Mesenchymal stem cell (in vitro differentiated cells and primary cell): ENCODE data around the gene CLEC18A.

Source experiments
- DNase-seq: peaks from one replicate; pipeline ENCODE4 v3.0.0-alpha.2; 2013
- H2AFZ ChIP-seq: one replicate; pipeline ENCODE4 v1.6.1; 2013; ENCODE audit warnings: low read depth, mild to moderate bottlenecking, control low read depth, inconsistent platforms, low read length, moderate library complexity
- H2AK5ac ChIP-seq: 2 replicates; pipeline ENCODE4 v1.6.1; 2013; ENCODE audit warnings: low read length, moderate library complexity, mild to moderate bottlenecking, inconsistent platforms; ENCODE audit not compliant: severe bottlenecking
- H2BK120ac ChIP-seq: one replicate; pipeline ENCODE4 v1.6.1; 2013; ENCODE audit warnings: low read depth, mild to moderate bottlenecking, inconsistent platforms, low read length, moderate library complexity
- H2BK12ac ChIP-seq, 2 experiments: one replicate each; pipeline ENCODE4 v1.6.1; 2013; ENCODE audit warnings: inconsistent platforms in 2 of 2, low read length in 2 of 2, mild to moderate bottlenecking in 2 of 2, moderate library complexity in 2 of 2, control low read depth in 1 of 2
- H2BK15ac ChIP-seq: one replicate; pipeline ENCODE4 v1.6.1; 2013; ENCODE audit warnings: mild to moderate bottlenecking, low read depth, inconsistent platforms; ENCODE audit not compliant: poor library complexity, severe bottlenecking
- H2BK5ac ChIP-seq: 2 replicates; pipeline ENCODE4 v1.6.1; 2013; ENCODE audit warnings: low read depth, mild to moderate bottlenecking, low read length, control low read depth, inconsistent platforms; ENCODE audit not compliant: poor library complexity, severe bottlenecking
- H3K14ac ChIP-seq, 2 experiments: one replicate each; pipeline ENCODE4 v1.6.1; 2013; ENCODE audit warnings: inconsistent platforms in 2 of 2, low read length in 2 of 2, control low read depth in 1 of 2, mild to moderate bottlenecking in 1 of 2, moderate library complexity in 1 of 2
- H3K18ac ChIP-seq, 2 experiments: one replicate each; pipeline ENCODE4 v1.6.1; 2013; ENCODE audit warnings: inconsistent platforms in 2 of 2, low read length in 2 of 2, control low read depth in 1 of 2, low read depth in 1 of 2, mild to moderate bottlenecking in 1 of 2
- H3K23ac ChIP-seq, 2 experiments: one replicate each; pipeline ENCODE4 v1.6.1; 2013; ENCODE audit warnings: inconsistent platforms in 2 of 2, low read length in 2 of 2, mild to moderate bottlenecking in 2 of 2, moderate library complexity in 2 of 2, control low read depth in 1 of 2
- H3K27ac ChIP-seq: 2 replicates; pipeline ENCODE4 v1.5.1; 2013; ENCODE audit warnings: mild to moderate bottlenecking, moderate library complexity, low read length, control low read depth, inconsistent platforms; ENCODE audit not compliant: poor library complexity, severe bottlenecking
- H3K27me3 ChIP-seq, 2 experiments: 2 replicates each; pipeline versions ENCODE4 v1.6.1 to v1.7.0; 2013; ENCODE audit warnings: low read length in 2 of 2, mild to moderate bottlenecking in 2 of 2, moderate library complexity in 2 of 2, control low read depth in 1 of 2, inconsistent platforms in 1 of 2; ENCODE audit not compliant: control insufficient read depth in 1 of 2, insufficient read depth in 1 of 2
- H3K36me3 ChIP-seq, 2 experiments: 2 replicates each; pipeline versions ENCODE4 v1.6.1 to v1.7.0; 2013; ENCODE audit warnings: low read length in 2 of 2, control low read depth in 1 of 2, inconsistent platforms in 1 of 2, low read depth in 1 of 2, mild to moderate bottlenecking in 1 of 2; ENCODE audit not compliant: insufficient read depth in 2 of 2, control insufficient read depth in 1 of 2
- H3K4ac ChIP-seq, 2 experiments: one replicate each; pipeline ENCODE4 v1.6.1; 2013; ENCODE audit warnings: inconsistent platforms in 2 of 2, low read length in 2 of 2, mild to moderate bottlenecking in 2 of 2, moderate library complexity in 2 of 2, control low read depth in 1 of 2, low read depth in 1 of 2
- H3K4me1 ChIP-seq: 2 replicates; pipeline ENCODE4 v1.6.1; 2013; ENCODE audit warnings: low read depth, low read length, control low read depth; ENCODE audit not compliant: control insufficient read depth, insufficient read depth
- H3K4me2 ChIP-seq: 2 replicates; pipeline ENCODE4 v1.6.1; 2013; ENCODE audit warnings: low read length, mild to moderate bottlenecking, inconsistent platforms; ENCODE audit not compliant: poor library complexity, severe bottlenecking
- H3K4me3 ChIP-seq, 2 experiments: 2 replicates each; pipeline versions ENCODE4 v1.5.1 to v1.7.0; 2013; ENCODE audit warnings: low read length in 2 of 2, mild to moderate bottlenecking in 2 of 2, control low read depth in 1 of 2, low read depth in 1 of 2; ENCODE audit not compliant: insufficient read depth in 1 of 2
- H3K79me1 ChIP-seq: replicated peaks from 2 replicates; pipeline ENCODE4 v1.6.1; 2013; ENCODE audit warnings: mild to moderate bottlenecking, control low read depth, low read length, inconsistent platforms; ENCODE audit not compliant: poor library complexity, severe bottlenecking
- H3K9ac ChIP-seq: 2 replicates; pipeline ENCODE4 v1.7.0; 2013; ENCODE audit warnings: mild to moderate bottlenecking, low read length, moderate library complexity
- H3K9me3 ChIP-seq: 2 replicates; pipeline ENCODE4 v1.7.0; 2013; ENCODE audit warnings: mild to moderate bottlenecking, low read length; ENCODE audit not compliant: control insufficient read depth
- H4K8ac ChIP-seq: one replicate; pipeline ENCODE4 v1.6.1; 2013; ENCODE audit warnings: inconsistent platforms, mild to moderate bottlenecking, low read length, moderate library complexity
- H4K91ac ChIP-seq: one replicate; pipeline ENCODE4 v1.6.1; 2013; ENCODE audit warnings: mild to moderate bottlenecking, low read length, inconsistent platforms
- whole genome bisulfite sequencing: methylation state at CpG from one replicate; pipeline ENCODE4 v1.1.7; 2013; ENCODE audit warnings: mixed read lengths; 5-methylcytosine and 5-hydroxymethylcytosine counted together

The CLEC18A gene

DNA sequence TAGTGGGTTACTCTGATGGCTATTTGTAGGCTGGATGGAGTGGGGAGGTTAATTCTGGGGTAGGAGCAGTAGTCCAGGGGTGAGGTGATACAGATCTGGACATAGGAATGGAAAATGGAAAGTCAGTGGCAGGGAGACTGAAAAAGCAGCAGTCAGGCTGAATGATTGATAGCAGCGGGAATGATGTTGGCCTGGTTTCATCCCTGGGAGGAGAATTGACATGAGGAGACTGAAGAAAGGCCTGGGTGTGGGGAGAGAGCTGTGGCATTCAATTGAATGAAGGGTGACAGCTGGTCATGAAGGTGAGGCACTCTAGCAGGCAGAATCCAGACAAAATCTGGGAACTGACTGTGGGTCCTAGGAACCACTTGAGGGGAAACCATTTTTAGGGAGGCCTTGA, 34.7 kb upstream of the CLEC18A start:
- no peak overlapping the region for H3K4ac ChIP-seq
- H3K4me1 ChIP-seq: peaks cover 7% of the 10 kb centered on the region
- H2BK5ac ChIP-seq: no peak overlapping the region
- H3K9me3 ChIP-seq: no peaks in the 10 kb centered on the region
- H3K4me2 ChIP-seq: no peak overlapping the region
- H3K4me3 ChIP-seq: no peak overlapping the region
- H2AK5ac ChIP-seq: peak overlapping the region; percentile 20
- no peak overlapping the region for H3K14ac ChIP-seq
- H2BK15ac ChIP-seq: no peak overlapping the region
- no peaks in the 10 kb centered on the region for H3K79me1 ChIP-seq
- H3K27ac ChIP-seq: no peak overlapping the region
- no peak overlapping the region for H2AFZ ChIP-seq
- no peak overlapping the region for H3K23ac ChIP-seq
- H3K9ac ChIP-seq: no peak overlapping the region
- WGBS: 100% methylated on average over 1 of the region's 1 CpG
- H2BK120ac ChIP-seq: no peak overlapping the region
- no peak for DNase-seq
- H3K36me3 ChIP-seq: no peaks in the 10 kb centered on the region
- H3K27me3 ChIP-seq: no peaks in the 10 kb centered on the region
- H2BK12ac ChIP-seq: no peak overlapping the region
- H4K8ac ChIP-seq: no peak overlapping the region
- H4K91ac ChIP-seq: no peak overlapping the region
- H3K18ac ChIP-seq: no peak overlapping the region

- no peak overlapping the region for H4K91ac ChIP-seq
- H2AFZ ChIP-seq: no peak overlapping the region
- H3K23ac ChIP-seq: no peak overlapping the region
- no peak overlapping the region for H2BK120ac ChIP-seq
- no peak overlapping the region for H2BK5ac ChIP-seq
- H3K4me1 ChIP-seq: peaks cover 7% of the 10 kb centered on the region
- peak overlapping the region; percentile 95 for H3K4me2 ChIP-seq
- no peaks in the 10 kb centered on the region for H3K79me1 ChIP-seq
- H3K4me3 ChIP-seq: peak overlapping the region in 1 of 2 experiments; percentile 72
- peak overlapping the region in 1 of 2 experiments; percentile 70 for H3K18ac ChIP-seq
- no peak overlapping the region for H3K4ac ChIP-seq
- H3K36me3 ChIP-seq: no peaks in the 10 kb centered on the region
- H3K14ac ChIP-seq: peak overlapping the region in 1 of 2 experiments; percentile 45
- peak overlapping the region; percentile 94 for H3K9ac ChIP-seq
- no peak for DNase-seq
- H2BK15ac ChIP-seq: peak overlapping the region; percentile 37
- H3K27ac ChIP-seq: peak overlapping the region; percentile 86
- no peak overlapping the region for H2BK12ac ChIP-seq
- peak overlapping the region; percentile 9 for H4K8ac ChIP-seq
- H3K9me3 ChIP-seq: no peaks in the 10 kb centered on the region
- peak overlapping the region; percentile 49 for H2AK5ac ChIP-seq
- H3K27me3 ChIP-seq: no peaks in the 10 kb centered on the region
- 40% methylated on average over 1 of the region's 1 CpG for WGBS
These were observed 33.8 kb upstream of the CLEC18A start for GRCh38 chr16:69917311-69917710.

DNA sequence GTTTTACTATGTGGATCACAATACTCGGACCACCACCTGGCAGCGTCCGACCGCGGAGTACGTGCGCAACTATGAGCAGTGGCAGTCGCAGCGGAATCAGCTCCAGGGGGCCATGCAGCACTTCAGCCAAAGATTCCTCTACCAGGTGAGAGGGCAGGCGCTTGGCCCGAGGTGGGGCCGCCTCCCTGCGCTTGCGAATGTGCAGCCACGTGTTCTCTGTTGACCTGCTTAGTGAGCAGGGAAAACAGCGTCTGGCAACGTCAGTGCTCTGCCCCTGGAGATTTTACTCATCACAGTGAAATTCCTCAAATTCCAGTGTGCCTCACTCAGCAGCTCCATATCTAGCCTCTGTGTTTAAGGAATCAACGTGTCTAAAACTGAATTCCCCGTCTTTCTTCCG, 33.4 kb upstream of the CLEC18A start:
- peaks cover 7% of the 10 kb centered on the region for H3K4me1 ChIP-seq
- peak overlapping the region; percentile 94 for H3K9ac ChIP-seq
- 10% methylated on average over 20 of the region's 20 CpGs for WGBS
- H4K8ac ChIP-seq: peak overlapping the region; percentile 9
- no peak overlapping the region for H2BK120ac ChIP-seq
- H3K4ac ChIP-seq: no peak overlapping the region
- peak overlapping the region; percentile 37 for H2BK15ac ChIP-seq
- no peaks in the 10 kb centered on the region for H3K27me3 ChIP-seq
- peak overlapping the region in 1 of 2 experiments; percentile 39 for H2BK12ac ChIP-seq
- H3K36me3 ChIP-seq: no peaks in the 10 kb centered on the region
- H3K9me3 ChIP-seq: no peaks in the 10 kb centered on the region
- H3K4me3 ChIP-seq: peak overlapping the region in 1 of 2 experiments; percentile 72
- H3K27ac ChIP-seq: peak overlapping the region; percentile 96
- H3K79me1 ChIP-seq: no peaks in the 10 kb centered on the region
- peak overlapping the region; percentile 49 for H2AK5ac ChIP-seq
- H4K91ac ChIP-seq: no peak overlapping the region
- H3K18ac ChIP-seq: peak overlapping the region in 1 of 2 experiments; percentile 70
- H2AFZ ChIP-seq: no peak overlapping the region
- H2BK5ac ChIP-seq: peak overlapping the region; percentile 82
- DNase-seq: peak; percentile 87
- no peak overlapping the region for H3K23ac ChIP-seq
- peak overlapping the region in 1 of 2 experiments; percentile 45 for H3K14ac ChIP-seq
- peak overlapping the region; percentile 95 for H3K4me2 ChIP-seq

GRCh38 chr16:69918241-69918640, 32.9 kb upstream of the CLEC18A start:
- Histone ChIP-seq H2AK5ac (peak overlapping the region; percentile 64), H3K36me3 (no peaks in the 10 kb centered on the region), H2BK5ac (peak overlapping the region; percentile 82), H3K18ac (no peak overlapping the region), H2AFZ (no peak overlapping the region), H3K4ac (no peak overlapping the region), H3K4me2 (peak overlapping the region; percentile 95), H3K79me1 (no peaks in the 10 kb centered on the region), H3K27me3 (no peaks in the 10 kb centered on the region), H2BK12ac (peak overlapping the region in 1 of 2 experiments; percentile 23), H3K27ac (peak overlapping the region; percentile 96), H2BK15ac (no peak overlapping the region), H3K4me1 (peaks cover 7% of the 10 kb centered on the region), H3K4me3 (peak overlapping the region in 1 of 2 experiments; percentile 72), H3K9me3 (no peaks in the 10 kb centered on the region), H4K8ac (no peak overlapping the region), H3K14ac (no peak overlapping the region), H2BK120ac (peak overlapping the region; percentile 36), H4K91ac (no peak overlapping the region), H3K23ac (no peak overlapping the region), H3K9ac (peak overlapping the region; percentile 94)
- WGBS: 90% methylated on average over 1 of the region's 1 CpG
- no peak for DNase-seq
